D341Med (cell line): ENCODE results near the gene CDK7.

Experiments used
- DNase-seq: peaks from one replicate; pipeline ENCODE4 v3.0.0; 2012; ENCODE audit warnings: low spot score

The CDK7 gene

DNA sequence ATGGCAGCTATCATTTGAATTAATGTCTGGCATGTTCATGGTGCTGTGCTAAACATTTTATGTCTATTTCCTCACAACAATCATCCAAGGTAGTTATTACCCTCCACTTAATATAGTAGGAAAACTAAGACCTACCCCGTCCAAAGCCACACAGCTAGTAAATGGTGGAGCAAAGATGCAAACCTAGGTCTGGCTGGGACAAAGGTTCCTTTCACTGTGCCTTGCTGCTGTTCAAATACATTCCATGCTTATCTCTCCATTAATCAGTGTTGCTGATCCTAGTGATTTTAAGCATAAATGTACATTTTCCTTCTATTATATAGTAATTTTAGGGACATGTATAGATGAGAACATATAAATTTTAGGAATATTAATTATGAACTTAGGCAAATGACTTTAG, 59.2 kb downstream of the CDK7 start:
- no peak for DNase-seq

DNA sequence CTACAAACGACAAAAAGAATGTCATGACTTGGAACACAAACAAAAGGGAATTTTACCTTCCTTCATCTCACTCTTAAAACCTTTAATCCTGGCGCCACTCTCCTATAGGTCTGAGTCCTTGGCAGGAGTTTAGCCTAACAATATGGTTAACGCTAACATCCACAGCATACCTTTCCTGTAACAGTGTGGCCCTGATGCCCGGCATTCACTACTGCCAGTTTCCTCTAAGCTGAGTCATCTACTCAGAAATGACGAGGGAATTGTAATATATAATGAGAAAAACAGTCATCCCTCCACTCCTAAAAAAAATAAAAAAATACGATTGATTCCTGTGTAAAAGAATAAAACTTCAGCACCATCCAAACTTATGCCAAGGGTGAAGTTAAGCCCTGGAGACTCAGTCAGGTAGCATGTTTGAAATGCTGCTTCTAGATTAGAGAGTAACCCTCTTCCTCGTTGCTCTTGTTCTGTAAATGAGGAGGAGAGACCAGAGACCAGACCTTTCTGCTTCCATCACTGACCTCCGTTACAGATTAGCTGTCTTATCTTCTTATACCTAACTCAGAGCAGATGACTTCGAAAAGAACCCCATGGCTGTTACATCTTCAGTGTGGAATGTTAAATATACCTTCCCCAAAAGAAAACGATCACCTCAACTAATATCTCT, 60.5 kb downstream of the CDK7 start:
- no peak for DNase-seq

DNA sequence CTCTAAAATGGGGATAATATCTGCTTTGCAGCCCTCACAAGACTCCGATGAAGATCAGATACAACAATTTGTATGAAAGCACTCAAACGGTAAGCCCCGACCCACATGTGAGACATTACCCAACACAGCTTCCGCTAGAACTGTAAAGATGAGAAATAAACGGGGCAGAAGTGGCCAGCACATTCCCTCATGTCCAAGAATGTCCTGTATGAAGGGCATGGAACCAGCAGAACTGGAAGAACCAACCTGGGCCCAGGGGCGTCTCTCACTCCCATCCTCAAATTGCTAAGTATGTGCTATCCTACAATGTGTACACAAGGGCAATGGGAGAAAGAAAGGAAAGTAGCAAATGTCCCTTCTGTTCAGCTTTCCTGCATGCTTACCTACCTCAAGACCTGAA, 64.9 kb downstream of the CDK7 start:
- DNase-seq: no peak

DNA sequence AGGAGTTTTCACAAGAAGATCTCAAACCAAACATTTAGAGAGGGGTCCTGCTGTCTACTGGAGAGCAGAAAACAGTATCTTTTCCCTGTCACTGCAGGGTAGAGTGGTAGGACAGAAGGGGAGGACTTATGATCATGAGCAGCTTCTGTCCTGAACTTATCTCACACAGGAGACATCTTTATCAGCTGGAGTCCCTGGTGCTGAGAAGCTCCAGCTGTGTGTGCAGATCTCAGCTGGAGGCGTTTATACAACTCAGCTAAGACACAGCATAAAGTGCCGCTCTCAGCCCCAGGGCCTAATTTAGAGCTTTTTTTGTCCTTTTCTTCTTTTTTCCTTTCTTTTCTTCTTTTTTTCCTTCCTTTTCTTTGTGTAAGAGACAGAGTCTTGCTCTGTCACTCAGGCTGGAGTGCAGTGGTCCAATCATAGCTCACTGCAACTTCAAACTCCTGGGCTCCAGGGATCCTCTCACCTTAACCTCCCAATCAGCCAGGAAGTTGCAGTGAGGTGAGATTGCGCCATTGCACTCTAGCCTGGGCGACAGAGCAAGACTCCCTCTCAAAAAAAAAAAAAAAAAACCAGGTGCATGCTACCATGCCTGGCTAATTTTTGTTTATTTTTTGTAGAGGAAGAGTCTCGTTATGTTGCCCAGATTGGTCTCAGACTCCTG, 66.0 kb downstream of the CDK7 start:
- DNase-seq: no peak

DNA sequence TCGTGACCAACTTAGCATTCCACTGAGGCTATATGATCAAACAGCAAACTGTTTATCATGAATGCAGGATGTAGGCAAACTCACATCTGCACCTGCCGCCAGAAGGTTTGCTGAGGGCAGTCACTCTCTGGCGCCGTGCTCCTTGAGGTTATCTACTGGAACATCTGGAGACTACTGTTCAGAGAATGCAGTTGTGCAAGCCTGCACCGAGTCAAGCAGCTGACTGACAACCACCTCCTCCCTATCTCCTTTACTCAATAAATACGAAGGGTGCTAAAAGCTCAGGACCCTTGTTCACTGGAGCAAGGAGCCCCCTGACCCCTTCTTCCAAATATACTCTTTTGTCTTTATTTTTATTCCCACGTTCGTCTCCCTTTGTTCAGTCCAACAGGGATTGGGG, 70.8 kb downstream of the CDK7 start:
- no peak for DNase-seq

DNA sequence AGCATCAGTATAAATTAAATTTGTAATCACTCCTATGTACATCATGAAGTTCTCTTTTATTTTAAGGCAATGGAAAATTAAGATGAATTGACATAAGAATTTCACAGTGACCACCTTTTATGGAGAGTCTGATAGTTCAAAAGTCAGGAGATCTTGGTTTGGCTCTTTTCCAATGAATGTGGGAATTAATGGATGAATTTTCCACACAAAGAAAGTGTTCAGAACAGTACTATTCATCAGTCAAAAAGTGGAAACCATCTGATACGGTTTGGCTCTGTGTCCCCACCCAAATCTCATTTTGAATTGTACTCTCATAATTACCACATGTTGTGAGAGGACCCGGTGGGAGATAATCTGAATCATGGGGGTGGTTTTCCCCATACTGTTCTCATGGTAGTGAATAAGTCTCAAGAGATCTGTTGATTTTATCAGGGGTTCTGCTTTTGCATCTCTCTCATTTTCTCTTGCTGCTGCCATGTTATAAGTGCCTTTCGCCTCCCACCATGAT, 73.4 kb downstream of the CDK7 start:
- DNase-seq: no peak

DNA sequence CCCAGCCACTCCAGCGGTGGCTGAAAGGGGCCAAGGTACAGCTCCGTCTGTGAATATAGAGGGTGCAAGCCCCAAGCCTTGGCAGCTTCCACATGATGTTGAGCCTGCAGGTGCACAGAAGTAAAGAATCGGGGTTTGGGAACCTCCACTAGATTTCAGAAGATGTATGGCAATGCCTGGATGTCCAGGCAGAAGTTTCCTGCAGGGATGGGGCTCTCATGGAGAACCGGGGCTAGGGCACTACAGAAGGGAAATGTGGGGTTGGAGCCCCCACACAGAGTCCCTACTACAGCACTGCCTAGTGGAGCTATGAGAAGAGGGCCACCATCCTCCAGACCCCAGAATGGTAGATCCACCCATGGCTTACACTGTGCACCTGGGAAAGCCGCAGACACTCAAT, 74.7 kb downstream of the CDK7 start:
- no peak for DNase-seq

DNA sequence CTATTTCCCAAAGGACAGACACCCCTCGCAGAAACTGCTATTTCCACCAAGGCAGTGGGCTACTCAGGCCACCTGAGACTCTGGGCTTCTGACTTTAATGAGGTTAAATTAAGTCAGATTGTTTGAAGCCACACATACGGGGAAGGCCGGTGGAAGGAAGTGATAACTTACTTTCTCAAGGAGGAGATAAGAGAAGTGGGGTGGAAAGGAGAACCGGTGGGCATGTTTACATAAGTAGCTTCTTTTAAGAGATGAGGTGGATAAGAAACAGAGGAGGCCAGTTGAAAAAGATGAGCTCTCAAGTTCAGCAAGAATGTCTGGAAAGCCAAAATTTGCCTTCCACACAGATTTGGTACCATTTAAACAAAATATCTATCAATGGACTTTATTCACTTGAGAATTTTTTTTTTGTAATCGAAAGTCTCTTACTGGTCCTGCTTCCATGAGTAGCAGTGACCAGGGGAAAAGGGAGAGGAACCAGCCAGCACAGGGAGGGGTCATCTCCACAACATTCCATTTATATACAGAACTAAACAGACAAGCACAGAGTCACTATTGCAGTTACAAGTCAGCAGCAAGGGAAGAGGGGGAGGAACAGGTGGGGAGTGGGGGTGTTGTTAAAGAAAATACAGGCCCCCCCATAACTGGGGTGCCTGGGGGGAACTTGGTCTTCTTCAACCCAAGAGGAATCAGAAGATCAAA, 77.9 kb downstream of the CDK7 start:
- no peak for DNase-seq

DNA sequence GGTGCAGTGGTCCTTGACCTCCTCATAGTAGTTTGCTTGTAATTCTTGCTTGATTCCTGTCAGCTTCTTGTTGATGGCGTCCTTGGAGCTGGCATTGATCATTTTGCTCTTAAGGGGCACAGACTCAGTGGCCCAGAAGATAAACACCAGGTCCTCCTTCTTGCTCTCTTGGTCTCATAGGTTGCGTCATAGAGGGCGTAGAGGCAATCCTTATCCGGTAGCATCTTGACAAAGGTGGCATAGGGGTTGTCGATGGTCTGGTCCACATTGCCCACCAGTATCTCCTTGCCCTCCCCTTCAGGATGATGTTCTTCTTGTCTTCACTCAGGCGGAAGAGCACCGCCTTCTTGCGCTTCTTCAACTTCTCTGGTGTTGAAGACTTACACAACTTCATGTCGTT, 78.7 kb downstream of the CDK7 start:
- no peak for DNase-seq

DNA sequence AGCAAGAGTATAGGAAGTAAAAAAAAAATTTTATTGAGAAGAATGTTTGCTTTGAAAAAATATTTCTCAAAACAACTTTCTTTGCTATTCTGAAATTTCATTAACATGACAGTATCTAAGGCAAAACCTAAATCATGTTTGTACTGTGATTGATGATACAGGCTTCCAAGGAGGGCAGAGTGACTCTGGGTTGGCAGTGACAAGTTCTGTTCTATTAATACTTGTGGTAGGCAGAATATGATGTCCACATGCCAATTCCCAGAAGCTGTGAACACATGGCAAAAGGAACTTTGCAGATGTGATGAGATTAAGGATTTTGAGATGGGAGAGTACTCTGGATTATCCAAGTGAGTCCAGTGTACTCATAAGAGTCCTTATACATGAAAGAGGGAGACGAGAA, 81.3 kb downstream of the CDK7 start:
- no peak for DNase-seq

DNA sequence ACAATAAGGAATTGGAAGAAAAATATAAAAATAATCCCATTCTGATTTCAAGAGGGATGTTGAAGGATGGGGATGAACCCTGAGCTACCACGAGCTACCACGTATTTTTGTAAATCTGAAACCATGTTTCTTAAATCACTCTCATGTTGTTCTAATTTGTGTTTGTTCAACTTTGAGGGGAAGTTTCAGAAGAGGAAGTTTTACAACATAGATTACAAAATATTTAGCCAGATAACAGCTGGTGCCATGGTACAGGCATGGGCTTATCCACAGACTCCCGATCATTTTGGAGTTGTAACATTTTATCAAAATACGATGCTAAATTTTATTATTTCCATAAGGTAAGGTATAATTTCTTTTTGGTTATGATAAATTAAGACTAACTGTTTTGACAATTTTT, 82.7 kb downstream of the CDK7 start:
- DNase-seq: no peak

DNA sequence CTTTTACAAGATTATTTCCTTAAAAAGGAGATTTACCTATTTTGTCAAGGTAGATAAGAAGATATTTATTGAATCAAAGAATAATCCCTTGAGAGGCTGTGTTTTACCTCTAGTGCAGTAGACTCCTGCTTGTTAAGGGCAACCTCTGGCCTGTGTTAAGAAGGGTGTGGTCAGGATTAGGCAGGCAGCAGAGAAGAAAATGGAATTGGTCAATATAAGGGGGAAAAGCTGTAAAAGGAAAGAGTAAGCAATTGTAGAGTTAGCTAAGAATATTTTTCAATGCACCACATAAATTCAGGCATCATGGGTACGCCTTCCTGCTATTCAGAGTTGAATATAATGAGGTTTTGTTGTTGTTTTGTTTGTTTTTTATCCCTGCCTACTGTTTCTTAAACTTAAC, 91.7 kb downstream of the CDK7 start:
- no peak for DNase-seq
